K562 (cell line): ENCODE data around the gene IKBKE.

Source experiments
- GTF2F1 ChIP-seq: IDR thresholded peaks from 2 replicates; pipeline ENCODE4 v1.6.1; 2011; ENCODE audit warnings: low read depth, low read length, improper control_type of control experiment
- HIVEP1 ChIP-seq: fragments of 250-450 bp; sonication (Bioruptor Pico); IDR thresholded peaks from 2 replicates; pipeline ENCODE4 v1.4.0; 2020; ENCODE audit warnings: mild to moderate bottlenecking
- RHOXF2B ChIP-seq: fragments of 250-450 bp; sonication (Bioruptor Pico); conservative IDR thresholded peaks from 2 replicates; pipeline ENCODE4 v1.5.1; 2021
- SMAD3 ChIP-seq: fragments of 450-650 bp; formaldehyde crosslinking; conservative IDR thresholded peaks from 2 replicates; pipeline ENCODE4 v1.4.0; 2020; ENCODE audit warnings: mild to moderate bottlenecking

GRCh38 chr1:206537141-206537540, 66.9 kb downstream of the IKBKE start:
- no peak for TF ChIP-seq SMAD3 (CRISPR knock-in tag)
- no peak for TF ChIP-seq GTF2F1
- no peak for TF ChIP-seq HIVEP1 (CRISPR knock-in tag)
- TF ChIP-seq RHOXF2B (CRISPR knock-in tag), result no peak
